GM18861 (cell line): Measurements from ENCODE around the gene KTN1.

Experiments
- ATAC-seq: cut with Tn5 transposase; IDR thresholded peaks from one replicate; pipeline ENCODE4 v1.9.1; 2021; ENCODE audit not compliant: unreplicated experiment

The KTN1 gene

GRCh38 chr14:55579724-55580469, at the start of gene KTN1:
Gene KTN1 (plus strand): TSS chr14:55580207. CDS start chr14:55612049, 31,842 bp downstream.
- ATAC-seq = peak; percentile 54

GRCh38 chr14:55530464-55530863, 49.5 kb upstream of the KTN1 start:
- ATAC-seq = no peak

- no peak for ATAC-seq
These were observed 47.2 kb upstream of the KTN1 start for GRCh38 chr14:55532645-55533344.

- no peak for ATAC-seq
These were observed 46.0 kb upstream of the KTN1 start for GRCh38 chr14:55533960-55534359.

GRCh38 chr14:55535516-55536203, 44.3 kb upstream of the KTN1 start:
- no peak for ATAC-seq

- ATAC-seq = no peak
These were observed 43.8 kb upstream of the KTN1 start for GRCh38 chr14:55536204-55536708.

- ATAC-seq = no peak
These were observed 42.2 kb upstream of the KTN1 start for GRCh38 chr14:55537782-55538181.

- ATAC-seq = no peak
These were observed 40.0 kb upstream of the KTN1 start for GRCh38 chr14:55539975-55540374.

- no peak for ATAC-seq
These were observed 38.9 kb upstream of the KTN1 start for GRCh38 chr14:55540847-55541773.

GRCh38 chr14:55545779-55546178, 34.2 kb upstream of the KTN1 start:
- peak; percentile 18 for ATAC-seq

- peak; percentile 49 for ATAC-seq
These were observed 33.7 kb upstream of the KTN1 start for GRCh38 chr14:55546212-55546874.

GRCh38 chr14:55547650-55548315, 32.2 kb upstream of the KTN1 start:
- ATAC-seq = peak; percentile 48

- no peak for ATAC-seq
These were observed 26.2 kb upstream of the KTN1 start for GRCh38 chr14:55553791-55554190.

- no peak for ATAC-seq
These were observed 22.9 kb upstream of the KTN1 start for GRCh38 chr14:55556929-55557623.

GRCh38 chr14:55562135-55562534, 17.9 kb upstream of the KTN1 start:
- no peak for ATAC-seq

- no peak for ATAC-seq
These were observed 11.4 kb upstream of the KTN1 start for GRCh38 chr14:55568618-55569017.

- ATAC-seq = no peak
These were observed 8.7 kb upstream of the KTN1 start for GRCh38 chr14:55571125-55571889.

- no peak for ATAC-seq
These were observed 7.4 kb upstream of the KTN1 start for GRCh38 chr14:55572578-55572977.
